Neuronal stem cell (in vitro differentiated cells): ENCODE results near the gene ZNF784.

ENCODE experiments used
- DNase-seq: peaks from one replicate; pipeline ENCODE4 v3.0.0-alpha.2; 2013; ENCODE audit warnings: low spot score
- H2AFZ ChIP-seq: one replicate; pipeline ENCODE4 v1.6.1; 2013; ENCODE audit warnings: mild to moderate bottlenecking, low read length, inconsistent platforms
- H2AK5ac ChIP-seq: 2 replicates; pipeline ENCODE4 v1.6.1; 2013; ENCODE audit warnings: low read depth, mild to moderate bottlenecking, inconsistent platforms, low read length, moderate library complexity, mixed read lengths
- H2BK120ac ChIP-seq: 2 replicates; pipeline ENCODE4 v1.6.1; 2013; ENCODE audit warnings: low read depth, mild to moderate bottlenecking, inconsistent platforms, low read length, moderate library complexity, mixed read lengths
- H2BK12ac ChIP-seq: one replicate; pipeline ENCODE4 v1.6.1; 2013; ENCODE audit warnings: low read length, inconsistent platforms
- H2BK15ac ChIP-seq: 2 replicates; pipeline ENCODE4 v1.6.1; 2013; ENCODE audit warnings: mild to moderate bottlenecking, low read length, inconsistent platforms, mixed read lengths
- H2BK5ac ChIP-seq: one replicate; pipeline ENCODE4 v1.6.1; 2013; ENCODE audit warnings: inconsistent platforms, mild to moderate bottlenecking, low read length, moderate library complexity
- H3K14ac ChIP-seq: one replicate; pipeline ENCODE4 v1.6.1; 2013; ENCODE audit warnings: low read length, inconsistent platforms
- H3K18ac ChIP-seq: 2 replicates; pipeline ENCODE4 v1.6.1; 2013; ENCODE audit warnings: low read length, inconsistent platforms
- H3K23ac ChIP-seq: 2 replicates; pipeline ENCODE4 v1.6.1; 2013; ENCODE audit warnings: low read depth, mild to moderate bottlenecking, mixed read lengths, low read length, inconsistent platforms; ENCODE audit not compliant: poor library complexity
- H3K27ac ChIP-seq: replicated peaks from 3 replicates; pipeline ENCODE4 v1.5.1; 2013; ENCODE audit warnings: low read length, inconsistent platforms
- H3K27me3 ChIP-seq, 3 experiments: 2 replicates each; pipeline ENCODE4 v1.6.1; 2013; ENCODE audit warnings: low read length in 3 of 3, mild to moderate bottlenecking in 2 of 3, inconsistent platforms in 1 of 3, low read depth in 1 of 3, mixed read lengths in 1 of 3, moderate library complexity in 1 of 3; ENCODE audit not compliant: control insufficient read depth in 3 of 3, insufficient read depth in 3 of 3
- H3K36me3 ChIP-seq, 2 donors: replicated peaks in 1 of 2; 2 replicates each; pipeline ENCODE4 v1.6.1; 2013; ENCODE audit warnings: low read length in 2 of 2; ENCODE audit not compliant: control insufficient read depth in 2 of 2, insufficient read depth in 2 of 2
- H3K4ac ChIP-seq: 2 replicates; pipeline ENCODE4 v1.6.1; 2013; ENCODE audit warnings: inconsistent platforms, mild to moderate bottlenecking, low read length, moderate library complexity
- H3K4me1 ChIP-seq, 2 donors: 1 replicate in 1 of 2; 2 replicates in 1 of 2; pipeline ENCODE4 v1.6.1; 2013; ENCODE audit warnings: low read length in 2 of 2, low read depth in 1 of 2; ENCODE audit not compliant: control insufficient read depth in 2 of 2, insufficient read depth in 1 of 2
- H3K4me2 ChIP-seq: one replicate; pipeline ENCODE4 v1.6.1; 2013; ENCODE audit warnings: mild to moderate bottlenecking, low read length, inconsistent platforms; ENCODE audit not compliant: insufficient read depth, poor library complexity, severe bottlenecking
- H3K4me3 ChIP-seq, 2 donors: 2 replicates each; pipeline ENCODE4 v1.5.1; 2013; ENCODE audit warnings: low read length in 2 of 2, mild to moderate bottlenecking in 2 of 2, inconsistent platforms in 1 of 2, moderate library complexity in 1 of 2
- H3K79me1 ChIP-seq: one replicate; pipeline ENCODE4 v1.6.1; 2013; ENCODE audit warnings: low read depth, mild to moderate bottlenecking, inconsistent platforms, low read length, moderate library complexity
- H3K9ac ChIP-seq: one replicate; pipeline ENCODE4 v1.6.1; 2013; ENCODE audit warnings: mild to moderate bottlenecking, low read depth, low read length, inconsistent platforms; ENCODE audit not compliant: poor library complexity
- H3K9me3 ChIP-seq, 2 donors: replicated peaks in 1 of 2; 2 replicates each; pipeline versions ENCODE3 to v1.6.1; 2013; ENCODE audit warnings: low read length in 2 of 2, mild to moderate bottlenecking in 2 of 2, inconsistent platforms in 1 of 2, low read depth in 1 of 2, mixed read lengths in 1 of 2, moderate library complexity in 1 of 2; ENCODE audit not compliant: control insufficient read depth in 2 of 2, insufficient read depth in 1 of 2
- H4K8ac ChIP-seq: one replicate; pipeline ENCODE4 v1.6.1; 2013; ENCODE audit warnings: low read depth, mild to moderate bottlenecking, inconsistent platforms, low read length, moderate library complexity
- H4K91ac ChIP-seq: one replicate; pipeline ENCODE4 v1.6.1; 2013; ENCODE audit warnings: low read length, low read depth, mild to moderate bottlenecking, inconsistent platforms; ENCODE audit not compliant: poor library complexity
- WGBS, 2 donors: extraction: QIAGEN DNeasy Blood & Tissue Kit; methylation state at CpG; one replicate each; pipeline ENCODE4 v1.1.7; 2013; ENCODE audit warnings: missing lambda C conversion rate in 2 of 2, mixed read lengths in 1 of 2; ENCODE audit not compliant: insufficient read length in 2 of 2, insufficient replicate concordance in 1 of 2; ENCODE audit errors: extremely low coverage in 2 of 2; 5-methylcytosine and 5-hydroxymethylcytosine counted together

Gene ZNF784

GRCh38 chr19:55623130-55623529 lies 1.2 kb downstream of the ZNF784 start:
- Histone ChIP-seq H3K9me3 (no peaks in the 10 kb centered on the region), H3K18ac (no peak overlapping the region), H2BK12ac (no peak overlapping the region), H3K4me2 (no peak overlapping the region), H2BK5ac (no peak overlapping the region), H4K8ac (no peak overlapping the region), H3K4me1 (peaks cover 0 to 6% of the 10 kb centered on the region in 2 donors), H2AK5ac (no peak overlapping the region), H3K4ac (no peak overlapping the region), H3K14ac (no peak overlapping the region), H3K27me3 (no peaks in the 10 kb centered on the region), H3K79me1 (no peaks in the 10 kb centered on the region), H3K9ac (no peak overlapping the region), H2AFZ (no peak overlapping the region), H3K23ac (no peak overlapping the region), H3K4me3 (no peak overlapping the region), H3K27ac (no peak overlapping the region), H3K36me3 (peaks cover 13 to 30% of the 10 kb centered on the region in 2 donors), H2BK120ac (no peak overlapping the region), H2BK15ac (no peak overlapping the region), H4K91ac (no peak overlapping the region)
- no CpG with 5 or more reads among the region's 7 CpGs for WGBS, 2 donors
- DNase-seq, result no peak

GRCh38 chr19:55622242-55622969 lies 2.0 kb downstream of the ZNF784 start:
- H2AK5ac ChIP-seq, result no peak overlapping the region
- no peak overlapping the region for H3K9ac ChIP-seq
- H3K27me3 ChIP-seq, result no peaks in the 10 kb centered on the region
- H3K36me3 ChIP-seq, result peaks cover 16 to 36% of the 10 kb centered on the region in 2 donors
- H2BK5ac ChIP-seq, result no peak overlapping the region
- H3K79me1 ChIP-seq, result no peaks in the 10 kb centered on the region
- H2BK120ac ChIP-seq, result no peak overlapping the region
- H3K27ac ChIP-seq, result no peak overlapping the region
- DNase-seq, result no peak
- no peak overlapping the region for H3K18ac ChIP-seq
- H3K4me2 ChIP-seq, result no peak overlapping the region
- H3K4me1 ChIP-seq, result peaks cover 0 to 6% of the 10 kb centered on the region in 2 donors
- no peak overlapping the region for H3K4me3 ChIP-seq
- no peak overlapping the region for H4K8ac ChIP-seq
- H2AFZ ChIP-seq, result no peak overlapping the region
- no peak overlapping the region for H3K23ac ChIP-seq
- no peak overlapping the region for H2BK12ac ChIP-seq
- H4K91ac ChIP-seq, result no peak overlapping the region
- no peak overlapping the region for H3K4ac ChIP-seq
- no peaks in the 10 kb centered on the region for H3K9me3 ChIP-seq
- no peak overlapping the region for H2BK15ac ChIP-seq
- no peak overlapping the region for H3K14ac ChIP-seq
- WGBS, 2 donors, result no CpG with 5 or more reads among the region's 40 CpGs

- H3K27me3 ChIP-seq, result no peaks in the 10 kb centered on the region
- H3K9ac ChIP-seq, result no peak overlapping the region
- no peak overlapping the region for H2BK5ac ChIP-seq
- H3K4me2 ChIP-seq, result no peak overlapping the region
- H3K36me3 ChIP-seq, result peaks cover 20 to 42% of the 10 kb centered on the region in 2 donors
- no peak overlapping the region for H2BK12ac ChIP-seq
- no peak overlapping the region for H2AFZ ChIP-seq
- H3K4me3 ChIP-seq, result peak overlapping the region in 1 of 2 donors; percentile 48
- no peak for DNase-seq
- peaks cover 0 to 6% of the 10 kb centered on the region in 2 donors for H3K4me1 ChIP-seq
- H3K4ac ChIP-seq, result no peak overlapping the region
- H2AK5ac ChIP-seq, result no peak overlapping the region
- H4K8ac ChIP-seq, result no peak overlapping the region
- H2BK15ac ChIP-seq, result no peak overlapping the region
- no peaks in the 10 kb centered on the region for H3K9me3 ChIP-seq
- no peak overlapping the region for H3K23ac ChIP-seq
- WGBS, 2 donors, result no CpG with 5 or more reads among the region's 55 CpGs
- H3K14ac ChIP-seq, result no peak overlapping the region
- H3K79me1 ChIP-seq, result no peaks in the 10 kb centered on the region
- no peak overlapping the region for H4K91ac ChIP-seq
- no peak overlapping the region for H3K27ac ChIP-seq
- no peak overlapping the region for H2BK120ac ChIP-seq
- H3K18ac ChIP-seq, result no peak overlapping the region
These were observed 2.6 kb downstream of the ZNF784 start for GRCh38 chr19:55621673-55622231.

GRCh38 chr19:55621205-55621672 lies 3.1 kb downstream of the ZNF784 start:
- Histone ChIP-seq H2AK5ac (no peak overlapping the region), H3K4me1 (peaks cover 0 to 6% of the 10 kb centered on the region in 2 donors), H2BK15ac (no peak overlapping the region), H2AFZ (no peak overlapping the region), H3K79me1 (no peaks in the 10 kb centered on the region), H3K4me2 (no peak overlapping the region), H2BK12ac (no peak overlapping the region), H3K4ac (no peak overlapping the region), H4K91ac (no peak overlapping the region), H2BK5ac (no peak overlapping the region), H3K18ac (no peak overlapping the region), H2BK120ac (no peak overlapping the region), H3K4me3 (no peak overlapping the region), H4K8ac (no peak overlapping the region), H3K23ac (peak overlapping the region; percentile 1), H3K9me3 (no peaks in the 10 kb centered on the region), H3K27ac (no peak overlapping the region), H3K9ac (no peak overlapping the region), H3K14ac (no peak overlapping the region), H3K27me3 (no peaks in the 10 kb centered on the region), H3K36me3 (peaks cover 25 to 47% of the 10 kb centered on the region in 2 donors)
- no peak for DNase-seq
- WGBS, 2 donors, result no CpG with 5 or more reads among the region's 9 CpGs
